Iris pigment epithelial cell (primary cell): ENCODE measurements around the gene ALPK3.
A peak's percentile ranks its signal among the peaks of the same experiment; 100 is the strongest.

Experiments used
- DNase-seq: peaks from one replicate; pipeline ENCODE4 v3.0.0-alpha.2; 2011; ENCODE audit warnings: low read depth

ALPK3 gene

DNA sequence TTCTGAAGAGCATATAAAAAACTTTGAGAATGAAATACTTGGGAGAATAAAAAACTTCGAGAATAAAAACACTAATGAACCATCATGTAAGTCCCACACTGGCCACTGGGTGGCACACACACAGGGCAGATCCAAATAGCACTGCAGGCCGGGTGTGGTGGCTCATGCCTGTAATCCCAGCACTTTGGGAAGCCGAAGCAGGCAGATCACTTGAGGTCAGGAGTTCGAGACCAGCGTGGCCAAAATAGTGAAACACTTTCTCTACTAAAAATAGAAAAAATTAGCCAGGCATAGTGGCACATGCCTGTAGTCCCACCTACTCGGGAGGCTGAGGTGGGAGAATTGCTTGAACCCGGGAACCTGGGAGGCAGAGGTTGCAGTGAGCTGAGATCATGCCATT lies 28.5 kb downstream of the ALPK3 start:
- peak; percentile 71 for DNase-seq

DNA sequence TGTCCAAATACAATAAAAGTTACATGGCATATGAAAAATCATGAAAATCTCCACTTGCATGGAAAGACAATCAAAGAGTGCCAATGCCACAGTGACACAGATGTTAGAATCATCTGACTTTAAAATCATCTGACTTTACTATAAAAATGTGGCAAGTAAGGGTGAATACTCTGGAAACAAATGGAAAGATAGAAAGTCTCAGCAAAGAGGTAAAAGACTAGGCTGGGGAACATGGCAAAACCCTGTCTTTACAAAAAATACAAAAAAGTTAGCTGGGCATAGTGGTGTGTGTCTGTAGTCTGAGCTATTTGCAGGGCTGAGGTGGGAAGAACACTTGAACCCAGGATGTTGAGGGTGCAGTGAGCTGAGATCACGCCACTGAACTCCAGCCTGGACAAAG lies 29.1 kb downstream of the ALPK3 start:
- no peak for DNase-seq

DNA sequence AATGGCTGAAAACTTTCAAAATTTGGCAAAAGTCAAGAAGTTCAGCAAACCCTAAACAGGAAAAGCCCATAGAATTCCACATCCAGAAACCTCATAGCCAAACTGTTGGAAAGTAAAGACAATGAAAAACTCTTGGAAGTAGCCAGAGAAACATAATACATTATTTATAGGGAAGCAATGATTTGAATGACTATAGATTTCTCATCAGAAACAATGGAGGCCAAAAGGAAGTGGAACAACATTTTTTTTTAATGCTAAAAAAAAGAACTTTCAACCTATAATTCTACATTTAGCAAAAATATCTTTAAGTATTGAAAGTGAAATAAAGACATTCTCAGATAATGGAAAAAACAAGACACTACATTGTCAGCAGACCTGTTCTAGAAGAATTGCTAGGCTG lies 30.2 kb downstream of the ALPK3 start:
- DNase-seq = no peak

DNA sequence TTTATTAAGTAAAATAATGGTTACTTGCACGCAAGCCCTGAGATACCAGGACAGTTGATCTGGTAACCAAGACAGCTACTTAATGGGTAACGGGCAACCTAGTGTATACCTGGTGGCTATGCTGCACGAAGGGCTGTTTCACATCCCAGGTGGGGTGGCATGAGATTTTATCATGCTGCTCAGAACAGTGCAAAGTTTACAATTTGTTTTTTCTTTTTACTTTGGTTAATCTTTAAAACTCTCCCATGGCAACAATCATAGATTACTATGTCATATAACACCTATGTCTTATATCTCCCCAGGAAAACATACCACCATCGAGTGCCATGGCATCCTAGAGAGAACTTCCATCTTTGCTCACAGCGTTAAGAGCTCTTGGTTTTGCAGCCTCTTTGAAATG lies 35.1 kb downstream of the ALPK3 start:
- no peak for DNase-seq

DNA sequence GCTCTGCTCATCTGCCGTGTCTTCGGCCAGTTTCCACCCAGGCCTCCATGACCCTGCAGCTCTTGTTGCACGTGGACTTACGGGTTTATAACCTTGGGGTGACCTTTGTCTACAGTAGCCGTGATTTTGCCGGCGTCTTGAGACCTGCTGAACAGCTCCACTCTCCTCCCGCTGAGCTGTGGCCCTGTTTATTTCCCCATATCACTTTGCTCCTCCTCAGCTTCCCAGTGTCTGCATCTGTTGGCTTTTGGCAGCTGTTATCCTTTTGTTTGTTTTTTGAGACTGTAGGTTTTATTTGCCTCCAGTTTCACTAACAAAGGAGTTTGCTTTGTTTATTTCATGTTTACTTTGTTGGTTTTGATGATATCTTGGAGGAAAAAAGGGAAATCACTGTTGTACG lies 38.0 kb downstream of the ALPK3 start:
- DNase-seq = no peak

DNA sequence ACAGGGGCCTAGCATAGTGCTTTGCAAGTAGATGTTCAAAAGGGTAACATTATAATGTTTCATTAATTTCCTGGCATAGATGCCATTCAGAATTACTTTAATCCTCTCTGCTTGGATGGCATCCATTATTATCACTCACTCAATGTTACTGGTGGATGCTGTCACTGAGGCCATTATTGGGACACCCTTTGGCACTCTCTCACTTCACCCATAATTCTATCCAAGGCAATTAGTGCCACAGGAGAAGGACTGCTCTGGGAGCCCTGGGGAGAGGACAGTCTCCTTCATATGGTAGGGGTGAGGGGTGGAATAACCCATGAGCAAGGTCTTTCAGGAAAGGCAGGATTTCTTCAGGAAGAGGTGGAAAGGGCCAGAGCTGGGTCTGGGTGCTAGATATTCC lies 38.6 kb downstream of the ALPK3 start:
- no peak for DNase-seq

DNA sequence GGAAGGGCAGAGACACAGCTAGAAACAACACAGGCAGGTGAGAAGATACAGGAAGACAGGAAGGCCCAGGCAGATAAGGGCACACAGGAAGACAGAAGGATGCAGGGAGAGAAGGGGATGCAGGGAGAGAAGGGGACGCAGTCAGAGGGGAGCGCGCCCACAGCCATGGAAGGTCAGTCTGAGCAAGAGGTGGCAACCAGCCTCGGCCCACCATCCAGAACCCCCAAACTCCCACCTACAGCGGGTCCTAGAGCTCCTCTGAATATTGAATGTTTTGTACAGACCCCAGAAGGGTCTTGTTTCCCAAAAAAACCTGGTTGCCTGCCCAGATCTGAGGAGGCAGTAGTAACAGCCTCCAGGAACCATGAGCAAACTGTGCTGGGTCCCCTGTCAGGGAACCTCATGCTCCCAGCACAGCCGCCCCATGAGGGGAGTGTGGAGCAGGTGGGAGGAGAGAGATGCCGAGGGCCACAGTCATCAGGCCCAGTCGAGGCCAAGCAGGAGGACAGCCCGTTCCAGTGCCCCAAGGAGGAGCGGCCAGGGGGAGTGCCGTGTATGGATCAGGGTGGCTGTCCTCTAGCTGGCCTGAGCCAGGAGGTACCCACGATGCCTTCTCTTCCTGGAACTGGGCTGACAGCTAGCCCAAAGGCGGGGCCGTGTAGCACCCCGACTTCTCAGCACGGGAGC lies 39.7 kb downstream of the ALPK3 start:
- DNase-seq = no peak

DNA sequence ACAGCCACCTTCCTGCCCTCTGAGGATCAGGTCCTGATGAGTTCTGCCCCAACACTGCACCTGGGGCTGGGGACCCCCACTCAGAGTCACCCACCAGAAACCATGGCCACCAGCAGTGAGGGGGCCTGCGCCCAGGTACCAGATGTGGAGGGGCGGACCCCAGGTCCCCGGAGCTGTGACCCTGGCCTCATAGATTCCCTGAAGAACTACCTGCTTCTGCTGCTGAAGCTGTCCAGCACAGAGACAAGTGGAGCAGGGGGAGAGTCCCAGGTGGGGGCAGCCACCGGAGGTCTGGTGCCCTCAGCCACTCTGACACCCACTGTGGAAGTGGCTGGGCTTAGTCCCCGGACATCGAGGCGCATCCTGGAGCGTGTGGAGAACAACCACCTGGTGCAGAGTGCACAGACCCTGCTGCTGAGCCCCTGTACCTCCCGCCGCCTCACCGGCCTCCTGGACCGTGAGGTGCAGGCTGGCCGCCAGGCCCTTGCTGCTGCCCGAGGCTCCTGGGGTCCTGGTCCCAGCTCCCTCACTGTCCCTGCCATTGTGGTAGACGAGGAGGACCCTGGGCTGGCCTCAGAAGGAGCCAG lies 40.4 kb downstream of the ALPK3 start:
- no peak for DNase-seq

DNA sequence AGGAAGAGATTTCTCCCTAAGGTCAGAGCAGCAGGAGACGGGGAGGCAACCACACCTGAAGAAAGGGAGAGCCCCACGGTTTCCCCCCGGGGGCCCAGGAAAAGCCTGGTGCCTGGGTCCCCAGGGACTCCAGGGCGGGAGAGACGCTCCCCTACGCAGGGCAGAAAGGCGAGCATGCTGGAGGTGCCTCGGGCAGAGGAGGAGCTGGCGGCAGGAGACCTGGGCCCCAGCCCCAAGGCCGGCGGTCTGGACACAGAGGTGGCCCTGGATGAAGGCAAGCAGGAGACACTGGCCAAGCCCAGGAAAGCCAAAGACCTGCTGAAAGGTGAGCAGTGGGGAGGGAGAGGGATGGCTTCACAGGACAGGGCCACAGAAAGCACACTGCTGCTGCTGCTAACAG lies 41.1 kb downstream of the ALPK3 start:
- DNase-seq = no peak

DNA sequence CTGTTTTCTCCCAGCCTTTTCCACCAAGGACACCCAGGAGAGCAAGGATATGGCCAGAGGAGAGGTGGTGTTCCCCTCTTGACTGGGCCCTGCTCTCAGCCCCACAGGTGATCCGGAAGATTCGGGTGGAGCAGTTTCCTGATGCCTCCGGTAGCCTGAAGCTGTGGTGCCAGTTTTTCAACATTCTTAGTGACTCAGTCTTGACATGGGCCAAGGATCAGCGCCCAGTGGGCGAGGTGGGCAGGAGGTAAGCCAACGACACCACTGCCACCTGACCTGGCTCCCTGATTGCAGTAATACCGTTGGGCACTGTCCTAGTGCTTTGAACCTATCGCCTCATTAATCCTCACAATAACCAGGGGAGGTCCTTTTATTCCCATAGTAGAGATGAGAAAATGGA lies 42.0 kb downstream of the ALPK3 start:
- DNase-seq = no peak

DNA sequence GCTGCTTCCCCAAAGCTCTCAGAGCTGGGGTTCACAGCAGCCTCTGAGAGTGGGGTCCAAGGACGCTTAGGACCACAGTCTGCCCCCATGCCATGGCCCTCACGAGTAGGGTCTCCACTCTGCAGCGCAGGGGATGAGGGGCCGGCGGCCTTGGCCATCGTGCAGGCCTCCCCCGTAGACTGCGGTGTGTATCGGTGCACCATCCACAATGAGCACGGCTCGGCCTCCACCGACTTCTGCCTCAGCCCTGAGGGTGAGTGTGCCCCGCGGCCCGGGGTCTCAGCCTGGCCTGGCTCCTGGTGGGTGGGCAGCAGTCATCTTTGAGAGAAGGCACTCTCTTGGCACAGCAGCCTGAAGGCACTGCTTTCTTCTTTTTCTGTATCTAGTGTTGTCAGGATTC lies 42.5 kb downstream of the ALPK3 start:
- no peak for DNase-seq

DNA sequence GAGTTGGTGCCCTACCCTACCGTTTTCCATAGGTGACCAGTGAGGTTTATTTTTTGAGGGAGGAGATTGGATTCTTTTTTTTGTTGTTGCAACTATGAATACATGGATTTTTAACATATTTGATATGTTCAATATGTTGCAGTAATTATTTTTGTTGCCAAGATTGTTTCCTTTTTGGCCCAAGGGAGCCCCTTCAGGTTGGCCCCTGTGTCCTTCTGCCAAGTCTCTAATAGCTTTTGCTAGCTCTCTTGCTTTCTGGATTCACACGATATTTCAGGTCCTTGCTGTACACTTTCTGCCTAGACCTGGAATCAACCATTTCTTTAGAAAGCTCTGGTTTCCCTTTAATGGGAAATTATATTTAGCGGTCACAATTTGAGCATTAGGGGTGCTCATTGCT lies 44.6 kb downstream of the ALPK3 start:
- DNase-seq = no peak

DNA sequence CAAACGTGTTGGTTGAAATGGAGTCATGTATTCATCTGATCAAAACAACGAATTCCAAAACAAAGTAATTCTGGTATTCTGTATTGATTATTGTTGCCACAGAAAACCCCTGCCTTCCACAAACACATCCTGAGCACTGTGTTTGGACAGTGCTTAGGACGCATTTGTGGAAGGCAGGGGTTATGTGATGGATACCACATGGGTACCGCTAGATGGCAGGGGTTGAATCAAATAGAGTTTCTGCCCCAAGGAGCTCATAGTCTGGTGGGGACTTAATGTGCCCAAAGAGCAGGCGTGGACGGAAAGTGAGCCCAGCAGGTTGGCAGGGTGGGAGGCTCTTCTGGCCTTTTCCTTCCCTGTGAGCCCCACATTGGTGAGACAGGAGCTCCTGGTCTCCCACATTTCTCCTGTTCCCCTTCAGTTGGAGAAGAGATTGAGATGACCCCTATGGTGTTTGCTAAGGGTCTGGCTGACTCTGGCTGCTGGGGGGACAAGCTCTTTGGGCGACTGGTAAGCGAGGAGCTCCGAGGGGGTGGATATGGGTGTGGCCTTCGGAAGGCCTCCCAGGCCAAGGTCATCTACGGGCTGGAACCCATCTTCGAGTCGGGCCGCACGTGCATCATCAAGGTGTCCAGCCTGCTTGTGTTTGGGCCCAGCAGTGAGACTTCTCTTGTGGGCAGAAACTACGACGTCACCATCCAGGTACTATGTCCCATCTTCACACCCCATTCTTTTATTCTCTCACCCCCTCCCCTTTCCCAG lies 45.2 kb downstream of the ALPK3 start:
- no peak for DNase-seq

DNA sequence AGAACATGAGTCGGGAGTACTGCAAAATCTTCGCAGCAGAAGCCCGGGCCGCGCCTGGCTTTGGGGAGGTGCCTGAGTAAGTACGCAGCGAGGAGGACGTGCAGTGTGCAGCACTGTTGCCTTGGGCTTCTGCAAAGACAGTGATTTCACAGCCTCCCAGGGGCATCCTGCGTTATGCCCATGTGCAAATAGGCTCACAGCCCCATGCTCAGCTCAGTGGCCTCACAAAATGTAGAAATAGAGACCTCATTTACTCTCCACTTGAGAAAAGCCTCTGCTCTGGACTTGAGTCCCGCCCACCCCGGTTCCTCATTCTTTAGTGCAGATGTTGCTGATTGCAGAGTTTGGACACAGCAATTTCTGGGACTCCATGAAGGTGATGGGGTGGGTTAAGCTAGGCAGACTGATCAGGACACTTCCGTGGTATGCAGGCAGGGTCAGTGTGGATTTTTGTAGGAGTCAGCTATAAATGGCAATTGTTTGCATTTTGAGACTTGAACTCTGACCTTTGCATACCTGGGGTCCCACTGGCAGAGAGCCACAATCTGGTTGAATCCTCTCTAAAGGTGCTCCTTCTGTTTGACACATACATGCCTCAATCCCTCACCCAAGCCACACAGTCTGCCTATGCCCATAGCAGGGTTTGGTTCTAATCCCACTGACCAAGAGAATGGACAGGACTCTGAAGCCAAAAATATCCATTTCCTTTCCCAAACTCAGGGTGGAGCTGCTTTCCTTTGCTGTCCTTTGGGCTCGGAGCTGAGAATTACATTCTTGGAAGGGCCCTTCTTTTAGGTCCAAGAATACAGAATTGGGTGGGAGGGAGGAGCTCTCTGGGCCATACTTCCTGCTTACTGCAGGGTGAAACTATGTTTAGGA lies 46.6 kb downstream of the ALPK3 start:
- no peak for DNase-seq

DNA sequence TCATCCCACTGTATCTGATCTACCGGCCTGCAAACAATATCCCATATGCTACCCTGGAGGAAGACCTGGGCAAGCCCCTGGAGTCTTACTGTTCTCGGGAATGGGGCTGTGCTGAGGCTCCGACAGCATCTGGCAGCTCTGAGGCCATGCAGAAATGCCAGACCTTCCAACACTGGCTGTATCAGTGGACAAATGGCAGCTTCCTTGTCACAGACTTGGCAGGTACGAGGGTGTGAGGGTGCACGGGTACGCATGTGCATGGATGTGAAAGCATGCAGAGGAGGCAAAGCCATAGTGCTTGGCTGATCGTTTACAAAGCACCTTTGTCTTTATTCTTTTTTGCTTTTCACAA lies 47.3 kb downstream of the ALPK3 start:
- DNase-seq = no peak

DNA sequence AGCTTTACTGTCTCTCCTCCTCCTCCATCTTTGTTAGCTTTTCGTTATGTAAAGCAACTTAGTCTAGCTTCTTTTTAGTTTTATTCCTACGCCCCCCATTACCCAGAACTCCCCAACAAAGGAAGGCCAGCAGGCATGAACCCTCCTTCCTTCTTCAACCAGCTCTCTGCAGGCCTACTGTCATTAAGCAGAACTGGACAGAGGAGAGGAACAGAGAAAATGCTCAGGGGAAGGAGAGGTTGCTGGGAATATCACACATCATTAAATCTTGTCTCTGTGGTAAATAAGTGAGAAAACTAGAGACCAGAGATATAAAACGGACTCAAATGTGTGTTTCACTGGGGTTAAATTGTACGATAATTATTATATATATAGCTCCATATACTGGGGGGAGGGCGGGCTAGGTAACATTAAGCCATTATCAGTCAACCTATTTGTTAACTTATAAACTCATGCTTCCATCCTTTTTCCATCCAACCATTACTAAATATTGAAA lies 48.0 kb downstream of the ALPK3 start:
- no peak for DNase-seq

DNA sequence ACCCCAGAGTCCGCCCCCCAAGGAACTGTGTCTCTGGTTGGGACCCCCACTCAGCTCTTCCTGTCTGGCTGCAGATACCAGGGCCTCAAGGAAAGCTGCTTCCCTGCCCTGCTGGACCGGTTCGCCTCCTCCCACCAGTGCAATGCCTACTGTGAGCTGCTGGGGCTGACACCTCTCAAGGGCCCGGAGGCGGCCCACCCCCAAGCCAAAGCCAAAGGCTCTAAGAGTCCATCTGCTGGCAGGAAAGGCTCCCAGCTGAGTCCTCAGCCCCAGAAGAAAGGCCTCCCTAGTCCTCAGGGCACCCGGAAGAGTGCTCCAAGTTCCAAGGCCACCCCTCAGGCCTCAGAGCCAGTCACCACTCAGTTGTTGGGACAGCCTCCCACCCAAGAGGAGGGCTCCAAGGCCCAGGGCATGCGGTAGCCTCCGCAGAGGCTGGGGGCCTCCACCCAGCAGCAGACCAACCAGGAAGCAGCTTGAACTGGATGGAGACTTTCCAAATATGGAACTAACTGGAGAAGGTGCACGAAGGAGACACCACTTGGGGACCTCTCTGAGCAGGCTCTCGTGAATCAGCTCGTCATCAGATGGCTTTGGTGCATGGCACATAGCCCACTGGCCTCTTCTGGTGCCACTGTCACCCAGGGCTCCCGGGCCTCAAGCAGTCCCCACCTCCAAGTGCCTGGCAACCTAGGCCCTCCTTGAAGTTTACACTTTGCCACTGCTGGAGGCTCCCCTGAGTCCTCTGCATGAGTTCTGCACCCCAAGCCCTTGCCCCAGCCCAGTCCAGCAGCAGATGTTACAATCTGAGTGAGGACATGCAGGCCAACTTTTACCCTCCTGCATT lies 51.1 kb downstream of the ALPK3 start:
- DNase-seq = no peak

DNA sequence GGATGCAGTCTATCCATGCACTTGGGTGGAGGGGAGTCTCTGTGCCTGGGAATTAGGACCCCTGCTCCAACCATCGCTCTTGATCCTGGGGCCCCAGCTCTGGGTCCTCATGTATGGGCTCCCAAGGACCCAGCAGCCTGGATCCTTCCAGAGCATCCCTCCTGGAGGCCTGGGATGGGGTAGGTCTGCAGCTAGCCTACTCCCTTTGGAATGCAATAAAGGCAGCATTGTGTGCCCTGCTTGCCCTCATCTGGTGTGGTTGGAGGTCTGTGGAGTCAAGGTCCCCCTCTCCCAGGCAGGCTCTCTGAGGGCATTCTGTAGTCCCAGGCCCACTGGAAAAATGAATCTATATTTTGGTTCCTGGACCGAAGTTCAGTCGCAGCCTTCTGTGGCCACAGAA lies 52.4 kb downstream of the ALPK3 start:
- DNase-seq = no peak

DNA sequence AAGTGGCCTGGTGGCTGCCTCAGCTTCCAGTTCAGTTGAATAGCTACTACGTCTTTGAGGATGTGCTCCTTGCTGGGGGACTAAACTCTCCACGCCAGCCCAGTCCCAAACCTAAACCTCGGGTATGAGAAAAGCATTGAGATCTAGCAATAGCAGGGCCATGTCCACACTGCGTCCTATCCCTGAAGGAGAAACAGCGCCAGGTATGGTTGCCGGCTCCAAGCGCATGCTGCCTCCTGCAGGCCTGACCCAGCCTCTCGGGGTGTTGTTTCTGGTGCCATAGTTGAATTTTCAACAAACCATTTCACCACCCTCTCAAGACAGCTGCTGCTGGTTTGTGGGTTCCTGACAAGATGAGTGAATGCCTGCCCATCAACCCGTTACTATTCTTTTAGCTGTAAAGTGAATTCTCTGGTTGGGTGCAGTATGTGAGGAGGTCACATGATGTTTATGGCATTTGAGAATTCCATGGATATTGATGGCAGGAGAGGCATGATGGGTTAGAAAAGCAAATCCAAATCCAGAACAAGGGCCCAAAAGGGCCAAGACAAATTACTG lies 54.4 kb downstream of the ALPK3 start:
- DNase-seq = no peak

DNA sequence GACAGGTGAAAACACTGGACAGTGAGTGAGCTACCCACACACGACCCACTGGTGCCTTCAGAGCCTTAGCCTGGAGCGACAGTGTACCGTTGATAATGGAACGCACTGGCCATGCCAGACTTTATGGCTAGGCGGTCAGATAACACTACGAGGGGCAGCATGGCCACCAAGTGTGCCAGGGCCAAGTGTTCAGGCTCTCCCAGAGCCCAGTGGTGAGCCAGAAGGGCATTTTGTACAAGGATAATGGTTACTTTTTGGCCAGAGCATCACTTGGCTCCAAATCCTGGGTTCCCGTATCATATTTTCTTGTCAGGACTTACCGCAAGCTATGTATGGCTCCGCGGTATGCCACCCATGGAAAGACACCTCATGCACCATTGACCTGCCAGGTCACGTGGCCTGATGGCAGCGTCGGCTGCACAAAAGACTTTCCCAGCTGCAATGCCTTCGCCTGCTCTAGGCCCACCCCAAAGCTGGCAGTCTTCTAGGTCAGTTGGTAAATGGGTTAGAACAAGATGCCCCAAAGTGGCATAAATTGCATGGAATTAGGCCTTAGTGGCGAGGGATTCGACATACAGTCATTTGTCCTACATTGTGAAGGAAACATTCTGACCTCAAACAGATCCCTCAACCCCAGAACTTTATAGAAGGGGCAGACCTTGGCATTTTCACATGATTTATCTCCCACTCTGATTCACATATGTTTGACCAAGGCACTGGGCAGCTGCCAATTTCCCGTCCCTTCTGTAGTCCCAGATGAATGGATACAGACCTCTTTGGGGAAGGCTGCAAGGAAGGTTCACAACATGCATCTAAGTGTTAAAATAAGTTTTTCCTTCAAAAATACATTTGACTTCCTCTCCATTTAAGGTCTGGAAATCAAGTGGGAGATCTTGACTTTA lies 55.1 kb downstream of the ALPK3 start:
- no peak for DNase-seq
